Renal pelvis (tissue), 12 donors: ENCODE measurements around the gene ISL2. TPM values are rescaled to one million over a fixed set of nuclear protein-coding genes. Genes with fewer than 3 reads are reported as not detected.
"Not testable (repeated sequence)": the region's sequence is repeated elsewhere in the genome, so short reads cannot be mapped to it uniquely, and the experiment has no call there.

Experiments
- DNase-seq: peaks from one replicate; pipeline ENCODE4 v3.0.0-alpha.2; 2013
- long read RNA-seq, 16 experiments: transcript quantifications; one replicate each; lab custom pipeline, GENCODE V29; 2026
- polyA plus RNA-seq, 3 donors: library from polyadenylated mRNA; unstranded; fragments of 120-200 nt; gene quantifications; one replicate each; pipeline ENCODE4 v1.2.1, GENCODE V29; 2013; ENCODE audit not compliant: insufficient read length in 3 of 3

Gene ISL2
- under 1 TPM in 1 of 3 donors, not detected in 2; 0.14 TPM for polyA plus RNA-seq
- long read RNA-seq, donor 1 = 0 reads
- long read RNA-seq, donor 2 = 0 reads
- long read RNA-seq, donor 3 = 0 reads
- long read RNA-seq, donor 4 = 0 reads
- long read RNA-seq, donor 5 = 0 reads
- long read RNA-seq, donor 6 = 0 reads
- long read RNA-seq, donor 7 = 0 reads
- long read RNA-seq, donor 8 = 0 reads
- long read RNA-seq, donor 9 = 0 reads
- long read RNA-seq, donor 10 = 0 reads
- long read RNA-seq, donor 11 = 0 reads
- long read RNA-seq, donor 12 = 0 reads
- long read RNA-seq, donor 13 = 0 reads
- long read RNA-seq, donor 14 = 0 reads
- long read RNA-seq, donor 15 = 0 reads
- long read RNA-seq, donor 16 = 0 reads

DNA sequence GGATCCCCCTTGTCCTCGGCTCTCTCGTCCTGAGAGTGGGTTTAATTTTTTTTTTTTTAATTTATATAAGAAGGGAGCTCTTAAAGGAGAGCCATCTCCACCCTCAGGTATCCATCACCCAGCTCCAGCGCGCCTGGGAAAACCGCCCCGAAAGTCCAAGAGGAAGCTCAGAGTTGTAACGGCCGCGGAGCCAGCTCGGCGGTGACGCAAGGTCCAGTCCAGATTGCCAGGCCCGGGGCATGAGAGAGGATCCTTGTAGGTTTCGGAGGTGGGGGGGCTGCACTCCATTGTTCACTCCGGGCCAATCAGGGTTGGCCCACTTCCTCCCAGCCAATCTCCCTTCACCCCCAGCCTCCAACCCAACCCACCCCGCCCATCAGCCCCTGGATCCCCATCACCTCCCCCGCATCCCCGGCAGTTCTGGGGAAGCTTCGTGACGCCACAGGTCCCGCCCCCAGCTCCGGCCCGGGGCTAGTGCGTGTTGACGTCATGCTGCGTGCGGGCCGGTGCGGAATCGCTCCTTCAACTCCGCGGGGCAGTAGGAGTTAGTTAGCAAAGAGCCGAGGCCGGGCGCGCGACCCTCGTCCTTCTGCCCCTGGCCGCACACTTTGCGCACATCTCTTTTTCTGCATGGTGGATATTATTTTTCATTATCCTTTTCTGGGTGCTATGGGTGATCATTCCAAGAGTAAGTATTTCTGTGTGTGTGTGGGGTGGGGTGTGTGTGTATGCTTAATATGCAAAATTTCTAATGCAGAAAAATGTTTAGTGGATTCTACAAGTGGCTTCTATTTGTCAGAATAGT, at the start of gene ISL2:
Gene ISL2, plus strand, starts transcription at position 520 of the 805 bp plus-strand sequence. Its CDS starts 111 bp downstream, at position 631.
- no peak for DNase-seq

DNA sequence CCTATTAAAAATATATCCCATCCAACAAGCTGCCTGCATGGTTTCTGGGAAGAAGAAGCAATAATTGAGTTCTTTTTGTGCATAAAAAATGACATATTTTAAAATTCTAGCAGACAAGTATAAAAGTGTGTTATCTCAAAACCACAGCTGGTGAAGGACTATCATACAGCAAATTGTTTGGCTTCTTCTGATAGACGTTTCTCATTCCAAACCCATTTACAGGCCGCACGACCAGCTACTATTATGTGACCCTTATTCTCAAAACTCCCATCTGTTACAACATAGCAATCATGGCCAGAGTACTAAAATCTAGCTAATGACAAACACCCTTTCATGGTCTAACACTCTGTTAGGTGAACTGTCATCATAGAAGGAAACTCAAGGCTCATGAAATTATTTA, 47.0 kb upstream of the ISL2 start:
- no peak for DNase-seq

DNA sequence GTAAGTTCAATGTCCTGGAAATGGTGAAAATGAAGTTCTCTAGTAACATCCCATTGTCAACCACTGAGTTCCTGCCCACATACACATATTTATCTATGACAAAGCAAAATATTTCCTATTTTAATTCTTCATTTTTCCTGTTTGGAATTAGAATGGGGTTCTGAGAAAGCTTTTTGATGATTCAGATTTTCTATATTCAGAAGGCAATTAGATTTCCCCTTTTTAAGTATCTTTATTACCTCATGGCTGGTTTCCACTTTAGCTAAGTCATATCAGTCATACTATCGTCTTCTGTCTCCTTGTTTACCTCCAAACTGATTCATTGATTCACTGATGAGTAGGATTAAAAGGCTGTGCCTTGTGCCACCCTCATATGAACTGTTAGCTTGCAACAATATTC, 43.2 kb upstream of the ISL2 start:
- DNase-seq = no peak

DNA sequence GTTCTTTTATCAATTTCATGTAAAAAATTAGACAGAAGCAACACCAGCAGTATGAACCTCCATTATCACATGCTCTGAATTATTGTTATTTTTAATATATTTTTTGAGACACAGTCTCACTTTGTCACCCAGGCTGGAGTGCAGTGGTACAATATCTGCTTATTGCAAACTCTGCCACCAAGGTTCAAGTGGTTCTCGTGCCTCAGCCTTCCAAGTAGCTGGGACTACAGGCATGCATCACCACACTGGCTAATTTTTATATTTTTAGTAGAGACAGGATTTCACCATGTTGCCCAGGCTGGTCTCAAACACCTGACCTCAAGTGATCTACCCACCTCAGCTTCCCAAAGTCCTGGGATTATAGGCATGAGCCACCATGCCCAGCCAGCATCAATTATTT, 42.1 kb upstream of the ISL2 start:
- not testable (repeated sequence) for DNase-seq

DNA sequence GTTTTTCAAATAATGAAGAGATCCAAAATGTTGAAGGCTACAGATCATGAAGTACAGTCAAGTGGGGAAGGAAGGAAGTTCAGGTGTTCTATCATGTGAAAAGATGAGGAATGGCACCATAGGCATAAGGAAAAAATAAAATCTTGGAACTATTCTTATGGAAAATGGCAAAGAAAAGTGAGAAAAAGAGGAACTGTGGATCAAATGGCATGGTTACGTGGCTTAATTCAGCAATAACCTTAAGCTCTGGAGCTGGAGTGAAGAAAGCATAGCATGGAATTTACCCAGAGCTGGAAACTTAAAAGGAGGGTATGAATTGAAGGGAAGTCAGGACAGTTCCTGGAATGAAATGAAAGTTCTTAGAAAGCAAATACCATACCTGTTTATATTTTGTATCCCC, 39.7 kb upstream of the ISL2 start:
- no peak for DNase-seq

DNA sequence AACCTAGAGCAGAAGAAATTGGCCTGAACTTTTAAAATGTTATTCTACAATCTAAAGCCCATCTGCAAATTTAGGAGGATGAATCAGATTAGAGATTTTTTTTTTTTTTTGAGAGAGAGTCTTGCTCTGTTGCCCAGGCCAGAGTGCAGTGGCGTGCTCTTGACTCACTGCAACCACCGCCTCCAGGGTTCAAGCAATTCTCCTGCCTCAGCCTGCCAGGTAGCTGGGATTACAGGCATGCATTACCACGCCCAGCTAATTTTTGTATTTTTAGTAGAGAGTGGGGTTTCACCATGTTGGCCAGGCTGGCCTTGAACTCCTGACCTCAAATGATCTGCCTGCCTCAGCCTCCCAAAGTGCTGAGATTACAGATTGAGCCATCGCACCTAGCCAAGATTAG, 38.6 kb upstream of the ISL2 start:
- DNase-seq = not testable (repeated sequence)

DNA sequence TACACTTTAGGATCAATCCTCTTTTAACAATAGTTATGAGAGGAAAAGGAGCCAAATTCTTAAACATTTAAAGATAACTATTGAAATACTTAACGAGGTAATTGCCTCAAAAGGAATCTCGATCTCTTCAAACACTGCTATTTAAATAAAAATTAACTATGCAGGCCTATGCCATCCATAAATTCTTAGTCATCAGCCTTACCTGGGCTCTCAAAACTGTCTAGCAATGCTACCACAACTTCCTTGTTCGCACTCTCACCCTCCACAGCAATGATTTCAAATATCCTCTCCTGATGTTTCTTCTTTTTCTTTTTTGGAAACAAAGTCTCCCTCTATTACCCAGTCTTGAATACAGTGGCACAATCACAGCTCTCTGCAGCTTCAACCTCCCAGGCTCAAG, 37.6 kb upstream of the ISL2 start:
- no peak for DNase-seq

DNA sequence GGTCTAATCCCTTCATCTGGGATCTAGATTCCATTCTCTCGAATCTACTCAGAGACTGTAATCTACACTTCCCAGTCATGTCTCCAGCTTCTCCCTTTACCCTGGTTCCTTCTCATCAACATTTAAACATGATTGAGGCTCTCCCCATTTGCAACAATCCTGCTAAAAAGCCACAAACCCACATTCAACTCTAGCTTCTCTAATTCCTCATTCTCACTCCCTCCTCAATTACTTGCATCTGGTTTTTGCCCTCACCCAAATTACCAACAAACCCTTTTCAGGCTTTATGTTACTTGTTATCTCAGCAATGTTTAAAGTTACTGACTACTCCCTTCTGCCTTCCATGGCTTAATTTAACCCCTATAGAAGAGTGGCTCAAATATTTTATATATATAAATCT, 36.8 kb upstream of the ISL2 start:
- no peak for DNase-seq

DNA sequence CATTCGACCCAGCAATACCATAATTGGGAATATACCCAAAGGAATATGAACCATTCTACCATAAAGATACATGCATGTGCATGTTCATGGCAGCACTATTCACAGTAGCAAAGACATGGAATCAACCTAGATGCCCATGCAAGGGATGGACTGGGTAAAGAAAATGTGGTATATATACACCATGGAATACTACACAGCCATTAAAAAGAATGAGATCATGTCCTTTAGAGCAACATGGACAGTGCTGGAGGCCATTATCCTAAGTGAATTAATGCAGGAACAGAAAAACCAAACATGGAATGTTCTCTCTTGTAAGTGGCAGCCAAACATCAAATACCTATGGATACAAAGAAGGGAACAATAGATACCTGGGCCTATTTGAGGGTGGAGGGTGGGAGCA, 32.7 kb upstream of the ISL2 start:
- no peak for DNase-seq

DNA sequence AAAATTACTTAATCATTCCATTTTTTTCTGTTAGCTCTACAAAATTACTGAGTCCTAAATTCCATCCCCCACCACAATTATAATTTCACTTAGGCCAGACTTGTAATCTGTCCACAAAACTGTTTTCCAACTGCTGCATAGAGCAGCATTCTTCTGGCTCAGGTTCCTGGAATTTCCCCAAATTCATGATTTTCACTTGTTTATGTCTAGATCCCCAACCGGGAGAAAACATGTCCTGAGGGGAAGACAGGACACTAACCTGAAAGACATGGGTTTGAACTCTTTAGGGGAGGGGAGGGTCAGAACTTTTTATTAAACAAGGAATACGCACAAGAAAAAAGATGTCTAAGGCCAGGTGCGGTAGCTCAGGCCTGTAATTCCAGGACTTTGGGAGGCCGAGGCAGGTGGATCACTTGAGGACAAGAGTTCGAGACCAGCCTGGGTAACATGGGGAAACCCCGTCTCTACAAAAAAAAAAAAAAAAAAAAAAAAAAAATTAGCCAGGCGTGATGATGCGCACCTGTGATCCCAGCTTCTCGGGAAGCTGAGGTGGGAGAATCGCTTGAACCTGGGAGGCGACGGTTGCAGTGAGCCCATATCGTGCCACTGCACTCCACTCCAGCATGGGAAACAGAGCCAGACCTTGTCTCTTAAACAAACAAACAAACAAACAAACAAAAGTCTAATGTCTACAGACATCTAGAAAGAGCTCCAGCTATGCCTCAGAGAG, 26.8 kb upstream of the ISL2 start:
- no peak for DNase-seq

DNA sequence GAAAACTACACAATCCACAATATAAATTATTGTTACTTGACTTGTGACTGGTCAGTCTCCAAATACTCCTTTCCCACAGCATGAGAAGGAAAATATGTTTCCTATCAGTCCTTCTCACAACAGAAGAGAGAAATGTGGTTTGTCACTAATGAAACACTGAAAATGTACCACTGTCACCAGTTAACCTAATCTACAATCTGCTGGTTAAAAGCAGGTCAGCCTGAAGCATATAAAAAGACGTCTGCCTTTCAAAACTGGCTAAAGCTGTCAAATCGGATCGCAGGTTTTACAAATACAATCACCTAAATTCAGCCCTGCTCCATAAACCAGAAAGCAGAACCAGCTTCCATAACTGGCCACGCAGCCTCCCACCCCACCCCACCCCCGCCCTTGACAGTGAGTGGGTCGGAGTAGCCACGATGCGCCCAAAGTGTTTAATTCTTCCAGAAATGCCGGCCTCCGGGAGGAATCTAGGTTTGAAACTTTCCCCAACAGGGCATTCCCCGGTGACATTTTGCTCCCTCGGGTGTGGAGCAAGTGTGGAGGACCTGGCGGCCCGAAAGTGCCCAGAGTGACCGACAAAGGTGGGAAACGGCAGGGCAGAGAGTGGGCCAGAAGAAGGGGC, 26.0 kb upstream of the ISL2 start:
- DNase-seq = no peak

DNA sequence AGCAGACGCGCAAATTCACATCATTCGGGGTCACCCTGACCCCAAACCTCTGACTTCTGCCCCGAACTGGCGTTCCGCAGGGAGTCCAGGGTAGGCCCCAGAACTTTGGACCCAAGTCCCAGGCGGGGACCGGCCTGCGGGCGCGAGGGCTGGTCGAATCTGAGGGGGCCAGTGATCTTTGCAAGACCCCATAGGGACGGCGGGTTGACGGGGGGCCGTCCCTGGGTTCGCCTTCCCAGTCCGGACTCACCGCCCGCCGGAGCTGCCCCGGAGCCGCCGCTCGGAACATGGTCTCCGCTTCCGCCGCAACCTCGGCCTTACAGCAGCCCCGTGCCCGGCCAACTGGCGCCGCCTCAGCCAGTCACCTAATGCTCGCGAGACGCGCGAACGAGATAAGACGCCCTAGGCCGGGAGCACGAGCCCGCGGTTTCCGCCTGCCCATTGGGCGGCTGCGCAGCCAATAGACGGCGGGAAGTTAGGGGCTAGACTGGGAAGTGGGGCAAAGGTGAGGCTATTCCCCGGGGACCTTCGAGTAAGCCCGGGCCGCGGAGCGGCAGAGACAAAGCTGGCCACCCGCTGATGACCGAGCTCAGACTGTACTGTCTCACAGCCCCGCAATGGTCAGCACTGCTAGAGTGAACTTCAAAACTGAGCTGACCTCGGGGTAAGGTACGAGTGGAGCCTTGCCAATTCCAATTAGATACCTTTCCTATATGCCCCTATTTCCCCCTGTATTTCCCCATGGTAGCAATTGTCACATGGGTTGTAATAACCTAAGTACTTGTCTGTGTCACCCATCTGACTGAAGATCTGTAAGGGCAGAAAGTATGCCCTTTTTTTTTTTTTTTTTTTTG, 25.2 kb upstream of the ISL2 start, which contains the start of gene ETFA:
Gene ETFA, minus strand, starts transcription at position 370 of the 854 bp plus-strand sequence. Its CDS starts 81 bp downstream, at position 289.
- DNase-seq = peak; percentile 96

DNA sequence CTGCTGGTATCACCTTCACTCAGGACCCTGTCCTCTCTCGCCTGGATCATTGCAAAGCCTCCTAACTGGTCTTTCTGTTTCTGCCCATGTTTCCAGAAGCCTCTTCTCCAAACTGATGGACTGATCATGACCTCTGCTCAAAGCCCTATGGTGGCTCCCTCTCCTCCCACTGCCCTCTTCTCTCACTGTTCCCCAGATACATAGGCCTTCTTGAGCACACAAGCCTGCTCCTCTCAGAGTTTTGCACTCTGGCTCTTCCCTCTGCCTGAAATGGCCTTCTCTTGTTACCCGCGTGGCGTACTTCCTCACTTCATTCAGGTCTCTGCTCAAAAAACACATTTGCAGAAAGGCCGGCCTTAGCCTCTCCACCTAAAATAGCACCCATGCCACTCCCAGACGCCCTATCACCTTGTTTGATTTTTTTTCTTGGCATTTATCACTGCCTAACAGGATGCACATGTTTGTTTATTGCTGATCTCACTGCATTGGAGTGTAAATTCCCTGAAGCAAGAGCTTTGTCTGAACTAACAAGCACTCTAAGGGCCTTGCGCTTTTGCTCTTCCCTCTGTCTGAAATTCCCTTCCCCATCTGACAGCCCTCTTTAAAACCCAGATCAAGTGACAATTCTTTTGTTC, 23.9 kb upstream of the ISL2 start:
- no peak for DNase-seq

DNA sequence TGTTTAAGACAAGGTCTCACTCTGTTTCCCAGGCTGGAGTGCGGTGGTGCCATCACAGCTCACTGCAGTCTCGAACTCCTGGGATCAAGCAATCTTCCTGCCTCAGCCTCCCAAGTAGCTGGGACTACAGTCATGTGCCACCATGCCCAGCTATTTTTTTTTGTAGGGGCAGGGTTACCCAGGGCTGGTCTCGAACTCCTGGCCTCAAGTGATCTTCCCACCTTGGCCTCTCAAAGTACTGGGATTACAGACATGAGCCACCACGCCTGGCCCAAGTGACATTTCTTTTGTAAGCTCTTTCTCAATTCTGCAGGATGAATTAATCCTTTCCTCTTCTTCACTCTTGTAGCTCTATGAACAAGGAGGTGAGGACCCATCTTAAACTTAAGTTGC, 23.4 kb upstream of the ISL2 start:
- DNase-seq = not testable (repeated sequence)

DNA sequence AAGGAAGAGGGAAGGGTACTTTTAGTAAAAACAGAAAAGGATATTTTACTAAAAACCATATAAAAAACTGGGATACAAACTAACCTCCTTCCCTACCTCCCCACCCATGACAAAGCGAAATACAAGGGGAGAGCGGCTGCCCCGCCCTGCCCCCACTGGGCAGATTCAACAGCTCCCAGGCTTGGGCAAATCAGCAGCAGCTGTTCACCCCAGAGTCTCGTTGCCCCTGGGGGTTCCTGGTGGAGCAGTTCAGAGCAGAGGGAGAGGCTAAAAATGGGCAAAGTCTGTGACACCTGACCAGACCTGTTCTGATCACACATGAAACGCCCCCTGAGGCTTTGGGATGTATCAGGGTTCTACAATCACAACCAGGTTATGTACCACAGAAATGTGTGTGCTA, 22.8 kb upstream of the ISL2 start:
- no peak for DNase-seq

DNA sequence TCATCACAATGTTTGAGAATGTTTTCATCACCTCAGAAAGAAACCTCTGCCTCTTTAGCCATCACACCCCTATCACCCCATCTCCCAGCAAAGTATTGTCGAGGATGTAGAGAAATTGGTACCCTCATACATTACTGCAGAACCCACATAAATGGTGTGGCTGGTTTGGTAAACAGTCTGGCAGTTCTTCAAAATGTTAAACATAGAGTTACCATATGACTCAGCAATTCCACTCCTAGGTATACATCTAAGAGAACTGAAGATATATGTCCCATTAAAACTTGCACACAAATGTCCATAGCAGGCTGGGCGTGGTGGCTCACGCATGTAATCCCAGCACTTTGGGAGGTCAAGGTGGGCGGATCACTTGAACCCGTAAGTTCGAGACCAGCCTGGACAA, 16.6 kb upstream of the ISL2 start:
- no peak for DNase-seq

DNA sequence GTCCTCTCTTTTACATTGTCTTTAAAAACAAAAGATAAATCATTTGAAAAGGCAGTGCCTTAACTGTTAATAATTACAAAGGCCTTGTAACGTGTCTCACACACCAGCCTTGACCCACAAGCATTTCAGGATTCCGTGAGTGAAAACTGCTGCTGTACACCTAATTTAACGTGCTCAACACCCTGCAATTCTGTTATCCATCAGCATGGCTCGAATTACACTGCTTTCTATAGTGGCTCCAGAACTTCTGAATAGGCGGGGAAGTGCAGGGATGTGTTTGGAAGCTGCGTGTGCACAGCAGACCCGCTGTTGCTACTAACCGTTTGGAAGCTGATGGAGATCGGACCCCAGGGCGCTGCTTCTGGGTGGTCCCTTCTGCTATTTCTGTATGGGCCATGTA, 15.4 kb upstream of the ISL2 start:
- DNase-seq = no peak

DNA sequence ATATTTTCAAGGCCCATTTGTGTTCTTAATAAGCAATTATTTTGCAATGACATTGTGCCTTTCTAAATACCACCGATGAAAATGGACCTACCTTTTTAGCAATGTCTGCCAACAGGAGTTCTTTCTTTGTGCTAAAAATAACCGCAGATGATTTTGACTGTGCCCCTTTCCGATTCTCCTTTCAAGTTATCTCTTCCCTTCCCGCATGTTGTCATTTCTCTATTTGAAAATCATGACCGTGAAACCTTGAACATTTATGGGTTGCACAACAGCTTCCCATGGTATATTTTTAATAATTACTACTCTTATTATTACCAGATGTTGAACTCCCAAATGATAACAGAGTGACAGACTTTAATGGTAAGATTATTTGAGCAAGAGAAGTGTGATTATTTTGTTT, 15.0 kb upstream of the ISL2 start:
- DNase-seq = no peak

DNA sequence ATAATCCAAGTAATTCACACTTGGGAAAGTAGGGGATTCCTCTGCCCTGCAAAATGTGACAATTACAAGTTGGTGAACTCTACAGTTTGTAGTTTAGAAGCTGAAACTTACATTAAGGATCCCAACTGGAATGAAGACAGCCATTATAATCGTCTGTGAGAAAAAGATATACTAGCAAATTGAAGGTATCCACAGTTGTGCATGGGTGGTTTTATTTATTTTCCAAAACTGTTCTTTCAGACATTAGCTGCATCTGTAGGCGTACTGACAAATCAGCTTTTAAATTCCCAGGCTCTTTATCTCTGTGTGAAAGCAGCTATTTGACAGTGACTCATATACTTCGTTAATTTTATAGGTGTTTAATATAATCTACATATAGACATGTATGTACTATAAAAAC, 12.5 kb upstream of the ISL2 start:
- no peak for DNase-seq

DNA sequence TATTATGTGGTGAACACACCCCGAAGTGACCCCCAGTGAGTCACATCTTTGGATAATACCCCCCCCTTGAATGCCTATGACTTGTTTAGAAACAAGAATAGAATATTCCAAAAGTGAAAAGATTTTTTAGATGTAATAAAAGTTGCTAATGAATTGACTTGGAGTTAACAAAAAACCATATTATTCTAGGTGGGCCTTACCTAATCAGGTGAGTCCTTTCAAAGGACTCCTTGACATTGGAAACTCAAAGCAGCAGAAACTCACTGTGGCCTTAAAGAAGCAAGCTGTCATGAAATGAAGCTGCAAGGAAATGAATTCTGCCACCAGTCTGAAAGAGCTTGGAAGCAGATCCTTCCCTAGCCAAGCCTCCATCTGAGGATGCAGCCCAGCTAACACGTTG, 10.9 kb upstream of the ISL2 start:
- no peak for DNase-seq
